GM12801 (cell line): ENCODE measurements around the gene HIPK2.

Experiments used
- TF ChIP-seq, protein P1 (sequence below): IDR thresholded peaks from one replicate; pipeline ENCODE4 v1.5.1; 2011; ENCODE audit warnings: control low read depth; ENCODE audit not compliant: insufficient read length; ENCODE audit errors: extremely low read depth

Gene HIPK2

DNA sequence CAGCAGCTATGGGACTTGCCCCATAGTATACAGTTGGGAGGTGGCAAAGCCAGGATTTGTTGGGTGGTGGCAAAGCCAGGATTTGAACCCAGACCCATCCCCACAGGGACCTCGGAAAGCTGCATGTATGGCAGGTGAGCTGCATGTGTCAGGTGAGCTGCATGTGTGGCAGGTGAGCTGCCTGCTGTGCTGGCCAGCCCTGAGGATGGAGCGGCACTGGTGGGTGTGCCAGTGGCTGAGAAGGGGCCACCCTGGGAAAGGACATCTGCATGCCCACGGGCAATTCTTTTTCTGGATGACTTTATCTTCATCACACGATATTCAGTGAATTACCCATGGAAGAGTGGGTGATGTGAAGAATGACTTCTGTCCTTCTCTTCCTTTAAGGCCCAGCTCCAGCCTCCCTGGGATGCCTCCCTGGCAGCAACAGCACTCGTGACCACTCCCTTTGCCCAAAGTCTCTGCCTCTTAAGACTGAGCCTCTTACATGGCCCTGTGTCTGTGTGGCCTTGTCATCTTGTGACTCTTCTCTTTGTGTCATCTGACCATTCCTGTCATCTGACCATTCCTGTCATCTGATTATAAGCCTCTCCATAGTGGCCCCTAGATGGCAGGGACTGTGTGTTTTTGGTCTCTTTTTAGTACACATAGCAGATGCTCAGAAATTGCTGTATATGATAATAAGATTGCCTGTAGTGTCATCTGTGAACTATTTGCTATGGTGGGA lies 229.3 kb downstream of the HIPK2 start:
- TF ChIP-seq, protein P1, sequence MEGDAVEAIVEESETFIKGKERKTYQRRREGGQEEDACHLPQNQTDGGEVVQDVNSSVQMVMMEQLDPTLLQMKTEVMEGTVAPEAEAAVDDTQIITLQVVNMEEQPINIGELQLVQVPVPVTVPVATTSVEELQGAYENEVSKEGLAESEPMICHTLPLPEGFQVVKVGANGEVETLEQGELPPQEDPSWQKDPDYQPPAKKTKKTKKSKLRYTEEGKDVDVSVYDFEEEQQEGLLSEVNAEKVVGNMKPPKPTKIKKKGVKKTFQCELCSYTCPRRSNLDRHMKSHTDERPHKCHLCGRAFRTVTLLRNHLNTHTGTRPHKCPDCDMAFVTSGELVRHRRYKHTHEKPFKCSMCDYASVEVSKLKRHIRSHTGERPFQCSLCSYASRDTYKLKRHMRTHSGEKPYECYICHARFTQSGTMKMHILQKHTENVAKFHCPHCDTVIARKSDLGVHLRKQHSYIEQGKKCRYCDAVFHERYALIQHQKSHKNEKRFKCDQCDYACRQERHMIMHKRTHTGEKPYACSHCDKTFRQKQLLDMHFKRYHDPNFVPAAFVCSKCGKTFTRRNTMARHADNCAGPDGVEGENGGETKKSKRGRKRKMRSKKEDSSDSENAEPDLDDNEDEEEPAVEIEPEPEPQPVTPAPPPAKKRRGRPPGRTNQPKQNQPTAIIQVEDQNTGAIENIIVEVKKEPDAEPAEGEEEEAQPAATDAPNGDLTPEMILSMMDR = no peak

- TF ChIP-seq, protein P1 = no peak
Observed at GRCh38 chr7:139544645-139545044, 233.2 kb downstream of the HIPK2 start.

DNA sequence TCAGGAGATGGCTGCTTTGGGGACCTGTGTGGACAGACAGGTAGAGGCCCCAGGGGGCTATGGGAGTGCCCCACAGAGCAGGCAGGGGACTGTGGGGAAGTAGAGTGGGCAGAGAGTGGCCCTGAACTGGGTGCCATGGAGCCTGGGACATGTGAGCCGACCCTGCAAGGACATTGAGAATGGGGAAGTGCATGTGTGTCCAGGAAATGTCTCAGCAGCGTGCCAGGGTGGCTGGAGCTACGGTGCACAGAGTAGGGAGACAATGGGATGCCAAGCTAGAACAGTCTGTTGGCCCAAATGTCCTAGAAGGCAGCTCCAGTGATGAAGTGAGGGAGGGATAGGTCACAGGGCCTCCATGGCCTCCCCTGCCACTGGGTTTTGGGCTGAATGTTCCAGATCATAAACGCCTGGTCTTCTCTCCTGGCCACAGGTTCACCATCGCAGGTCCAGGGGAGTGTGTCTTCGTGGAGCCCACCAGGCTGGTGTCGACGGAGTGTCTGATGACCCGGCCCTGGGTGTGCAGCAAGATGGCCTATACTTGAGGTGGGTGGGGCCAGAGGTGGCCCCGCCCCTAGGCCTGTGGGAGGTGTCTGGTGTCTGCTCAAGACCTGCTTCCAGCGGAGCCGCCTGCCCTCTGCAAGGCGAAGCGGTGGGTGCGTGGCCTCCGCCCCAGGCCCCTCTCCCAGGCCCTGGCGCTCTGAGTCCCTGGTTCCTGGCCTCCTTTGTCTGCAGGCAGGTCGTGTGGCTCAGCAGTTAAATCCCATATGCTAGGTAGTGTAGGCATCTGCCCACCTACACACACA lies 233.8 kb downstream of the HIPK2 start:
- TF ChIP-seq, protein P1 = no peak

DNA sequence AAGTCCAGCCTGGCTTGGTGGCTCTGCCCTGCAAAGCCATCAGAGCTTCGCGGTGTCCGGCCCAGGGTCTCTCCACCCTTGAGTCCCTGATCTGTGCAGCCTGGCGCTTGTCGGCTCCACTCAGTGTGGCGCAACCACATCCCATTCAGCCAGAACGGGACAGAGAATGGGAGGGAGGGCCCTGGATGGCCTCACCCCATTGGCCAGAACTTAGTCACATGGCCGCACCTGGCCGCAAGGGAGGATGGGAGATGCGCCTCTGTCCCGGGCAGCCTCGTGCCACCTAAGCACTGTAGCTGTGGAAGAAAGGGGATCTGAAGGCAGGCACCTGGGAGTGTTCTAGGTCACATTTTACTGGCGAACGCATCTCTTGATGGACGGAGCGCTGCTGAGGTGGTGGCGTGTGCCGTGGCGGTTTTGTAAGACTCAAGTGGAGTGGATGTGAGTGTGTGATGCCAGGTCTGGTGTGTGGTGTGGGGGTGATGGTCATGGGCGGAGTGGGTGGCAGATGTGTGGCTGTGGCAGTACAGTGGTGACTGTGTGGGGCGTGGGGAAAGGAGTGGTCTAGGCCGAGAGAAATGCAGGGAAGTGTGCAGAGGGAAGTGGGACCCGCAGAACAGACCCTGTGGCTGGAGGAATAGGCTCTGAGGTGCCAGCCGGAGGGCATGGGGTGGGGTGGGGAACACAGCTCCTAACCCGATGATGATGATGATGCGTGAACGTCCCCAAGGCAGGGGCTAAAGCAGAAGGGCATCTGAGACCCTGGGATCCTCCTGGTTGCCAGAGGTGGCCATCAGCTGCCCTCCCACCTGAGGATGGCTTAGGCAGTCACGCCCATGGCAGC lies 235.3 kb downstream of the HIPK2 start:
- TF ChIP-seq, protein P1 = no peak

DNA sequence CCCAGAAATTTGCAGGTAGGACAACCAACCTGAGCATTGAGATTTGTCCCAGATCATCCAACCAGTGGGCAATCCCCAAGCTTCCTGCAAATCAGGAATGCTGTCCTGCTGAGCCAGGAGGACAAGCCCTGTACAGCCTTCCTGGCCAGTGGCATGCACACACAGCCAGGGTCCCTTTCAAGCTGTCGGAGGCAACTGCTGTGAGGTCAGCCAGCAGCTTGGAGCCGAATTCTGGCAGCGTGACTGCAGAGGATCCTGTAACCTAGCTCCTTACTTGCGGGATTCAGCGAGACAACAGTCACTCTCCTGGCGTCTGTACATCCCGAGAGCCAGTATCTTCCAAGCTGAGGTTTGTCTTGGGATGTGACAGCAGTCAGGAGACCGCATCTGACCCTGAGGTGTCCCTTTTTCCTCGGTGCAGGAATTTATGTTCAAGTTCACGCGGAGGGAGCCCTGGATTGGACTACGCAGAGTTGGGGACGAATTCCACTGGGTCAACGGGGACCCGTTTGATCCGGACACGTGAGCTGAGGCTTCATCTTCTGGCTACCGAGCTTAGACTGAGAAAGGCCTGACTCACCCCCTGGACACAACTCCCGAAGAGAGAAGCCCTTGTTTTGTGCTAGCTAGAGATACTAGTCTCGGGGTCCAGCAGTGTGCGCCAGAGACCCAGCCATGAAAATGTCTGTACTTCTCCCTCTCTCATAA lies 236.0 kb downstream of the HIPK2 start:
- TF ChIP-seq, protein P1 = no peak

DNA sequence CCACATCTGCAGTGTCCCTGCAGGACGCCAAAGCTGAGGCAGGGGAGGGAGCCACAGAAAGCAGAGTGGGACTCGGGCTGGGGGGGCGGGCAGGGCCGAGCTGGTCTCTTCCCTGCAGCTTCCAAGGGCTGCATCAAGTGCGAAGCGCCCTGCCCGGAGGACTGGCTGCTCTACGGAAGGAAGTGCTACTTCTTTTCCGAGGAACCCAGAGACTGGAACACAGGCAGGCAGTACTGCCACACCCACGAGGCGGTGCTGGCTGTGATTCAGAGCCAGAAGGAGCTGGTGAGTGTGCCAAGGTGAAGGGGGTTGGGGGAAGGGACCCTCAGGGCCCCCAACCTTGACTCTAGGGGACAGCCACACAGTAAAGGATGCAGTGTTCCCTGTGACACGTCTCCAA lies 237.6 kb downstream of the HIPK2 start:
- TF ChIP-seq, protein P1 = no peak
